WI38 (cell line): ENCODE results near the gene FBXO8.

Source experiments
- H3K4me3 ChIP-seq: 2 replicates; pipeline ENCODE4 v1.5.1; 2011; ENCODE audit warnings: low read depth, mild to moderate bottlenecking, control low read depth, low read length
- TF ChIP-seq, protein P1 (sequence below): IDR thresholded peaks from 2 replicates; pipeline ENCODE4 v1.5.1; 2012; ENCODE audit warnings: low read depth, mild to moderate bottlenecking, control low read depth, low read length

FBXO8 gene

DNA sequence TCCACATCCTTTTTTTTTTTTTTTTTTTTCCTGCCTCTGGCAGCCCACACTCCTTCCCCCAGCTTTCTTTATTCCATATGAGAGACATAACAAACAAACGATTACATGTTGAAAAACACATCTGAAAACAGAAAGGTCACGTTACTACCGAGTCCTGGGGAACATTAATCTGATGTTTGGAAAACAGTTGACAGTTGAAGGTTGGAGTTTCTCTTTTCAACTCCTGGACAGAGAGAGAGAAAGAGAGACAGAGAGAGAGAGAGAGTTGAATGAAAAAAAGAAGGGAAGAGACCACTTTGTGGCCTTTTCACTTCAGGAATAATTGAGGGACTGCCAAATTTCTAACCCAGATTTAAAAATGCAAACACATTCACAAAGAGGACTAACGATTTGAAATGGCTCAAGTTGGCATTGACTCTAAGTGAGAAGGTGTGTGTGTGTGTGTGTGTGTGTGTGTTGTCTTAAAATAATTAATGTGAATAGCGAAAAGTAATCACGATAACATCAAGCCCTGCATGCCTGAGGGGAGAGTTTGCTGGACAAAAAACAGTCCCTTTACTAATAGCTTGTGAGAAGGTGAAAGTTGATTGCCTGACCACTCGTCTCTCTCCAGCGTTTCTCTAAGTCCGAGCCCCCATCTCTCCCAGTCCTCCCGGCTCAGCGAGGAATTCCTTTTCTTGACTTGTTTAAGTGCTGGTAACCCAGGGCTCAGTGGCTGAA is 67.3 kb downstream of the FBXO8 start:
- TF ChIP-seq, protein P1, sequence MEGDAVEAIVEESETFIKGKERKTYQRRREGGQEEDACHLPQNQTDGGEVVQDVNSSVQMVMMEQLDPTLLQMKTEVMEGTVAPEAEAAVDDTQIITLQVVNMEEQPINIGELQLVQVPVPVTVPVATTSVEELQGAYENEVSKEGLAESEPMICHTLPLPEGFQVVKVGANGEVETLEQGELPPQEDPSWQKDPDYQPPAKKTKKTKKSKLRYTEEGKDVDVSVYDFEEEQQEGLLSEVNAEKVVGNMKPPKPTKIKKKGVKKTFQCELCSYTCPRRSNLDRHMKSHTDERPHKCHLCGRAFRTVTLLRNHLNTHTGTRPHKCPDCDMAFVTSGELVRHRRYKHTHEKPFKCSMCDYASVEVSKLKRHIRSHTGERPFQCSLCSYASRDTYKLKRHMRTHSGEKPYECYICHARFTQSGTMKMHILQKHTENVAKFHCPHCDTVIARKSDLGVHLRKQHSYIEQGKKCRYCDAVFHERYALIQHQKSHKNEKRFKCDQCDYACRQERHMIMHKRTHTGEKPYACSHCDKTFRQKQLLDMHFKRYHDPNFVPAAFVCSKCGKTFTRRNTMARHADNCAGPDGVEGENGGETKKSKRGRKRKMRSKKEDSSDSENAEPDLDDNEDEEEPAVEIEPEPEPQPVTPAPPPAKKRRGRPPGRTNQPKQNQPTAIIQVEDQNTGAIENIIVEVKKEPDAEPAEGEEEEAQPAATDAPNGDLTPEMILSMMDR, result no peak
- no peak overlapping the region for H3K4me3 ChIP-seq

DNA sequence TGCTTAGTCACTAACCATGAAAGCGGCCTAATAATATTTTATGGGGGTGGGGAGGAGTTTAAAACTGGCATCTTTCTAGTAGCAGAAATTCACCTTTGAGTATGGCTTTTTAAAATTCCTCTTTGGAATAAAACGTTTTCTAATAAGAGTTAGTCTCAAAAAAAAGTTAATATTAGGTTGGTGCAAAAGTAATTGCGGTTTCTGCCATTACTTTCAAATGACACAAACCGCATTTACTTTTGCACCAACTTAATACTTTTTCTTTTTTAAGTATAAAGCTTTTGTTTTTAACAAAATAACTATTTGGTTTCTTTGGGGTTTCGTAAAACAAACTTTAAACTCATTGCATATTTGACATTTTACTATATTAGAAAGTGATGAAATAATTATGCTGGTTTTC is 68.4 kb downstream of the FBXO8 start:
- TF ChIP-seq, protein P1, result no peak
- no peak overlapping the region for H3K4me3 ChIP-seq

DNA sequence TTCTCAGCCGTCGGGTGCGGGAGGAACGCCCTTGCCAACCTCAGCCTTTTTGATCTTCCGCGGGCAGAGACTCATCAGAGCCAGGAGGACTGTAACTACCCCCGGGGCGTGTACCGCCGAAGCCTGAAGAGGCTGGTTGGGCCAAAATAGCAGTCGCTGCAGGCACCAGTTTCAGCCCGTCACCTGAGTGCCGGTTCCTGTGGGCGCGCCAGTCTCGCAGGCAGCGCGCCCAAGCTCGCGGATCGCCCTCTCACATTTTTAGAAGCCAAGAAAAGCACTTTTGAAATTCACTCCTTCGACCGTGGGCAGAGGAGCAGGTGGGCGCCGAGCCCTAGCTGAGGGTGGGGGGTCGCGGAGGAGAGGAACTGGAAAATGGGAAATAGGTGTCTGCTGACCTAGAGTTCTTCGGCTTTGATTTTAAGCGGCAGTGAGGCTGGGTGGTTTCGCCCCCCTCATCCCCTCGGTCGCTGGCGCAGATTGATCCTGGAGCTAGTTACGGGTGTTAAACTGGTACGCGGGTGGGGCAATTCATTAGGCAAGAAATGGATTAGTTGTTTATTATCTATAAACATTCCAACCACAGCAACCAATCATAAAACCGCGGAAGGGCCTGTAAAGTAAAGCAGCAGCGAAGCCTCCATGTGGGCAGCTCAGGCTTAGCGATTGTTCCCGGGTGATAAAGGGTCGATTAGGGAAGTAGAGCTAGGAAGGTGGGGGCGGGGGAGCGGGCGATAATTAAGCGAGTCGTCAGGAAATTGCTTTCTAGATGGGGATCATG is 69.2 kb downstream of the FBXO8 start:
- TF ChIP-seq, protein P1, result no peak
- no peak overlapping the region; the same call in 1 of the 2 replicates for H3K4me3 ChIP-seq

DNA sequence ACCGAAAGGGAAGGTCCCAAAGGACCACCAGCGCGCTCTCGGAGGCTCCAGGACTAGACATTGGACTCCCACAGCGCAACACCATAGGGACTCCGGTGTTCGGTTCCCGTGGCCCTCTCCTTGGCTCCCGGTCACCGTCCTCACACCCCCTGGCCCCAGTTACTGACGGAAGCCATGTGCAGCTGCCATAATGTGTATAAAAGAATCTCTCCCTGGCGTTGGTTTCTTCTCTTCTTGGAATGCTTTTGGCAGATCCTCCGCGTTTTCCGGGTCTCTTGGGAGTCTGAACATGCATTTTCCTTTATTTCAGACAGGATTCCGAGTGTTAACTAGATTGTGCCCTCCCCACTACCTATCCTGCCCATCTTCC is 69.8 kb downstream of the FBXO8 start:
- TF ChIP-seq, protein P1, result no peak
- no peak overlapping the region for H3K4me3 ChIP-seq

DNA sequence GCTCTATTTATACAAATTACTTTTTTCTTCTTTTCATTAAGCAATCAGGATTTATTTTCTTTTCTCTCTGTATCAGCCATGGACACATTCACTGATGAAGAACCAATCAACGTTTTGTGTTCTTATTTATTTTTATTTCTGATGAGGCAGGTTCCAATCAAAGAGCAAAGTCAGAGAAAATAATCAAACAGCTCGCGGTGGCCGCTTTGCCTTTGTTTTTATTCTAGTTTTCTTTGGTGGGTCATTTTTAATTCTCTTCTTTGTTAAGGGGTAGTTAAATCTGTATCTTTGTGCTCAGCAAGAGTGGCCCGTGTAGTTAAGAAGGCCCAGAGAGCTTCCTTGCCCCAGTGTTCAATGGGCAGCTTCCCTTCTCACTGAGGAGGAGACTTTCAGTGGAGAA is 71.4 kb downstream of the FBXO8 start:
- TF ChIP-seq, protein P1, result no peak
- no peak overlapping the region for H3K4me3 ChIP-seq

DNA sequence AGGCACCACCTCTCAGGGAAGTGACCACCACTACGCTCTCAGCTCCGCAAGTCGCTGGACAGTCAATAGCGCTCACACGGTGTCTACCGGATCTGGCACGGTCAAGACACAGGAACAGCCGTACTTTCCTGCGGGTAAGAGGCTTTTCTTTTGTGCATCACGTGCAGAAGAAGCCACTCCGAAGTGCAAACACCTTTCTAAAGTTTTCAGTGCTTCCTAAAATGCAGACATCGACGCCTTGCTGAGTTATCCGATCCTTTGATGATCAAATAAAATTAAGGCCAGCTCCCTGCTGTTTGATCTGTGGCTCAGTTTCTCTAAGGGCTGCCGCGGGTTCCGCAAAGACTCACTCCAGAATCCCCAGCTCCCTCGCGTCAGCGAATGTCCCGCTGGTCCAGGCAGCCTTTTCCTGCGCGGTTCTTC is 71.8 kb downstream of the FBXO8 start:
- TF ChIP-seq, protein P1, result no peak
- H3K4me3 ChIP-seq, result no peak overlapping the region

DNA sequence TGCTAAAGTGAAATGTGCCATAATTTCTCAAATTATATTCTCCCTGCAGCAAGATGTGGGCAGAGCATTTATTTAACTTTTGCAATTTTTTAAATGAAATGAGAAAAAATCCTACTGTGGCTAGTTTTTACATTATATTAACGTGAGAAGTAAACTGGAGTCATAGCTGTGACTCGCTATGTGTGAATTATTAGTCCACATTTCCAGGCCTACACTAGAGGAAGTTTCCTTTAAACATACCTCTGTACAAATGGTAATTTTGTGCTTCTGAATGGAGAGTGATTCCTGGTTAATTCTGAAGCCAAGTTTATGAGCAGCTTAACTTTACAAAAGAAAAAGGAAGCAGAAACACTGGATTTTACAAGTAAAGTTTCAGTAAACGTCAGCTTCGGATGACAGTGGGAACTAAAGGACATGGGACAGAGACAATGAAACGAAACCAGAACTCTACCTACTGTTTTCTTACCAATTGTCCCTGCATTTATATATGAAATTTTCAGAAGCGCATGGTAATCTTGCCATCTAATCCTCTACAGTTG is 72.4 kb downstream of the FBXO8 start:
- H3K4me3 ChIP-seq, result no peak overlapping the region
- TF ChIP-seq, protein P1, result no peak
